HG02938 (cell line): Measurements from ENCODE around the gene EEF1AKMT3.

ENCODE experiments used
- ATAC-seq: cut with Tn5 transposase; IDR thresholded peaks from one replicate; pipeline ENCODE4 v1.9.1; 2021; ENCODE audit warnings: mild to moderate bottlenecking, moderate library complexity; ENCODE audit not compliant: unreplicated experiment

Gene EEF1AKMT3

GRCh38 chr12:57735198-57735855 is 37.1 kb upstream of the EEF1AKMT3 start:
- ATAC-seq, result no peak

GRCh38 chr12:57735952-57736740 is 36.3 kb upstream of the EEF1AKMT3 start:
- ATAC-seq, result no peak

DNA sequence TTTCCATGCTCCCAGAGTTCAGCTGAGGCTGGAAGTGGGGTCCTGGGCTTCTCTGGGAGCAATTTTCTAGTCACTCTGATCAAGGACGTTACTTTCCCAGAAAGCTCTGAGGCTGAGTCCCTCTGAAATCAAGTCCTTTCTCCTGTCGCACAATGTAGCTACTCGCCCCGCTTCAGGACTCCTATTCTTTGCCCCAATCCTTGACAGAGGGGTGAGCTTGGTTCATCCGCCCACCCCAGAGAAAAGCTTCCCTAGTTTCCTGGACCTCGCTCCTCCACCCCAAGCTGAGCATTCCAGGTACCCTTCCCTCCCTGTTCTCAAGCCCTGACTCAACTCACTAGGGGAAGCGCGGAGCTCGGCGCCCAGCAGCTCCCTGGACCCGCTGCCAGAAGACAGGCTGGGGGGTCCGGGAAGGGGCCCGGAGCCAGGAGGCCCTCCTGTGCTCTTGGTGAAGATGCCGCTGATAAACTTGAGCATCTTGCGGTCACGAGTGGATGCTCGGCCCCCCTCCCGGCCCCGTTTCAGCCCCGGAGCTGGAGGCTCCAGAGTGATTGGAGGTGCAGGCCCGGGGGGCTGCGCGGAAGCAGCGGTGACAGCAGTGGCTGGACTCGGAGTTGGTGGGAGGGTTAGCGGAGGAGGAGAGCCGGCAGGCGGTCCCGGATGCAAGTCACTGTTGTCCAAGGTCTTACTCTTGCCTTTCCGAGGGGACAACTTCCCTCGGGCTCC is 35.5 kb upstream of the EEF1AKMT3 start:
- ATAC-seq, result no peak

DNA sequence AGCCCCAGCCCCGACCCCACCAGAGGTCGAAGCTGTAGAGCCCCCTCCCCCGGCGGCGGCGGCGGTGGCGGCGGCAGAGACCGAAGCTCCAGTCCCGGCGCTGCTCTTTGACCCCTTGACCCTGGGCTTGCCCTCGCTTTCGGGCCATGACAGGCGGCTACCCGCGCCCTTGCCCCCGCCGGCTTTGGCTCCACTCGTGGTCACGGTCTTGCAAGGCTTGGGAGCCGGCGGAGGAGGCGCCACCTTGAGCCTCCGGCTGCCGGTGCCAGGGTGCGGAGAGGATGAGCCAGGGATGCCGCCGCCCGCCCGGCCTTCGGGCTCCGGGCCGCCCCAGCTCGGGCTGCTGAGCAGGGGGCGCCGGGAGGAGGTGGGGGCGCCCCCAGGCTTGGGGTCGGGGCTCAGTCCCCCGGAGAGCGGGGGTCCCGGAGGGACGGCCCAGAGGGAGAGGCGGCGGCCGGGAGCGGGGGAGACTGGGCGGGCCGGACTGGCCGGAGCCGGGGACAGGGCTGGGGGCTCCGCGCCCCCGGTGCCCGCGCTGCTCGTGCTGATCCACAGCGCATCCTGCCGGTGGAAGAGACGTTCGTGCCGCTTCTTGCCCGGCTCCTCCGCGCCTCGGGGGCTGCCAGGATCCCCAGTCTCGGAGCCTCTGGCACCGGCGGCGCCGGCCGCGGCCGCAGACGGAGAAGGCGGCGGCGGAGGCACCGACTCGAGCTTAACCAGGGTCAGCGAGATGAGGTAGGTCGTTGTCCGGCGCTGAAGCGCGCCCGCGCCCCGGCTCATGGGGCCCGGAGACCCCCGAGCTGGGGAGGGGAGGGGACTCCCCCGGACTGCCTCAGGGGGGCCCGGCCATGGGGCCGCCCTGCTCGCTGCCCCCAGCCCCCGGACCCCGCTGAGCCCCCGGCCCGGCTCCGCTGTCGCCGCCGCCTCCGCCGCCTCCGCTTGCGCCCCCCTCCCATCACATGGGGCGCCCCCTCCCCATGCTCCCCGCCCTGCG is 34.6 kb upstream of the EEF1AKMT3 start:
- ATAC-seq, result no peak

- ATAC-seq, result no peak
Observed at GRCh38 chr12:57738661-57739237, 33.7 kb upstream of the EEF1AKMT3 start, which contains the start of gene AGAP2. Gene AGAP2, minus strand, starts transcription at chr12:57738742. Its CDS starts 496 bp downstream, at chr12:57738246.

DNA sequence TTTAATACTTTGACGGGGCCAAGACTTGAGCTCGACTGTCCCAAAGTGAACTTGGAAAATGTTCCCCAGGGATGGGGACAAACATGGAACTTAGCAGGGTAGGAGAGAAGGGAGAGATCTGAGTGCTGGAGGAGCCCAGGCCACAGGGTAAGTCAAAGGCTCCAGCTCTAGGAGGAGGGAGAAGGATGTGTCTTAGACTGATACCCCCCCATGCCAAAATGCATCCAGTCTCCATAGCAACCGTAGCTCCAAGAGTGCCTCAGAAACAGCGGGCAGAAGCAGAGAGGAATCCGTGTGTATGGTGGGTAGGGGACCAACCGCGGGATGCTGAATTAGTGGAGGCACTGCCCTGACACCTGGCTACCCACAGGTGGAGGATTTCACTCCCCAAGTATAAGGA is 33.0 kb upstream of the EEF1AKMT3 start:
- ATAC-seq, result no peak

DNA sequence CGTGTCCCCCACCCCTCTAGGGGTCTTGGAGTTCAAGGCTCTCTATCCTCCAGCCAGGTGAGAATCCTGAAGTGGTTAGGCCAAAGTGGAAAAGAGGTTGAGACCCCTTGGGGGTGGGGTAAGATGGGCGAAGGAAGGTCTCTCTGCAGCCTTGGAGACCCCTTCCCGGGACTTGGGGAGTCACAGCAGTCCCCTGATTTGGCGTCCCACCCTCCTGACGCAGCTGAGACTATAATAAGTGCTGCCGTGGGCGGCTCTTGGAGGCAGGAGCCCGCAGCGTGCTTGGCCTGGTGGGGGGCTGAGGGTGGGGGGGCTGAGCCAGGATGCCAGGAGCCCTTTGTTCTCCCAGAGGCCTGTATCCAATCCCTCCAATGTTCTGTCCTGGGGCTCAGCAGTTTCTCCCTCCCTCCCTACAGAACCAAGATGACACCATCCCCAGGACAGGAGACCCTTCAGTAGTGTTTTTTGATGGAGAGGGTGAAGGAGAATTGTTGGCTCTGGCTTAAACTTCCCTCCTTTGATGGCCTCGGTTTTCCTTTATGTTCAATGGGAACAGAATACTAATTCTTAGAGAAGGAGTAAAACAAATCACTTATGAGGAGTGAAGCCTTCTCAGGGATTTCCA is 32.4 kb upstream of the EEF1AKMT3 start:
- no peak for ATAC-seq

DNA sequence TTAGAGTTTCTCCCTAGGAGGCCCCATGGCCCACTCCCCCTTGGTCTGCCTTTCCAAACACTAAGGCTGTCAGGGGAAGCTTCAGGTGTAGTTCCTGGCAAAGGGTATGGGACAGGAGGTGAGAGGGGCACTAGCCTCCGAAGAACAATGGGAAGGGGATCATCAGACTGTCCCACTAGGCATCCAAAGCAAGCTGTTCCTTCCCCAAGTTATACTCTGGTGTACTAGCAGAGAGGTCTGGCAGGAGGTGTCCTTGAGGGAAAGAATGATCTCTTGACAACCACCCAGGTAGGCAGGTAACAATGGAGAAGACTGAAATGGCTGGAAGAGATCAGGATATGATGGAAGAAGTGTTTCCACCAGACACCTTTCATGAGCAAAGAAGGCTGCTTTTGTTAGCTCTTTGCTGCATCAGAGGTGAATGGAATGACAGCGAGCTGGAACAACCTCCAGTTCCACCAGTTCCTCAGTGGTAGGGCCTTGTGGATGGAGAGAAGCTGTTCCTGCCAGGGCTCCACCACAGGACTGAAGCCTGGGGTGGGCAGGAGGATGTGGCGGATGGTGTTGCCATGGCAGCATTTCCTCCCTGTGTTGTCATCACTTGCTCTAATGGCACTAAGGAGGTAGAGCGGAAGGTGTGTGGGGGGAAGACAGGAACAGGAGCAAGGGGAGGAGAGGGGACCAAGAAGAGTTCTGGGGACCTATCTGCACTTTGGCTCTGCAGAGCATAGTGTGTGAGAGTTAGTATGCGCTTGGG is 31.6 kb upstream of the EEF1AKMT3 start:
- ATAC-seq, result peak; percentile 44

DNA sequence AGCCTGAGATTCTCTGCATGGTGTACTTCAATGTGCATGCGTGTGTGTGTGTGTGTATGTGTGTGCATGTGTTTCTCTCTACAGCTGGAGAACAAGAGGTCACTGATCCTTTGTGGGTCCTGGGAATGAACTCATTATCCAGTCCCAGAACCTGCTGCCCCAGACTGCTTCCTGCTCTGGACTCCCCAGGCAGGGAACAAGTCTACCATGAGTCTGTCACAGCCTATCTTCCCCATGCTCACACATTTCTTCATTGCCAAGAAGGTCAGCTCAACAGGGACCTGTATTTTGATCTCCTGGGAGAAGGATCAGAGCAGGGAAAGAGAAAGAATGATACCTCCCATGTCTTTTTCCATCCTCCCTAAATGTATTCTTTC is 31.0 kb upstream of the EEF1AKMT3 start:
- ATAC-seq, result no peak

- peak; percentile 44 for ATAC-seq
Observed at GRCh38 chr12:57741844-57742738, 30.3 kb upstream of the EEF1AKMT3 start.

- no peak for ATAC-seq
Observed at GRCh38 chr12:57743769-57744168, 28.6 kb upstream of the EEF1AKMT3 start.

GRCh38 chr12:57744194-57744776 is 28.1 kb upstream of the EEF1AKMT3 start:
- ATAC-seq, result peak; percentile 42

DNA sequence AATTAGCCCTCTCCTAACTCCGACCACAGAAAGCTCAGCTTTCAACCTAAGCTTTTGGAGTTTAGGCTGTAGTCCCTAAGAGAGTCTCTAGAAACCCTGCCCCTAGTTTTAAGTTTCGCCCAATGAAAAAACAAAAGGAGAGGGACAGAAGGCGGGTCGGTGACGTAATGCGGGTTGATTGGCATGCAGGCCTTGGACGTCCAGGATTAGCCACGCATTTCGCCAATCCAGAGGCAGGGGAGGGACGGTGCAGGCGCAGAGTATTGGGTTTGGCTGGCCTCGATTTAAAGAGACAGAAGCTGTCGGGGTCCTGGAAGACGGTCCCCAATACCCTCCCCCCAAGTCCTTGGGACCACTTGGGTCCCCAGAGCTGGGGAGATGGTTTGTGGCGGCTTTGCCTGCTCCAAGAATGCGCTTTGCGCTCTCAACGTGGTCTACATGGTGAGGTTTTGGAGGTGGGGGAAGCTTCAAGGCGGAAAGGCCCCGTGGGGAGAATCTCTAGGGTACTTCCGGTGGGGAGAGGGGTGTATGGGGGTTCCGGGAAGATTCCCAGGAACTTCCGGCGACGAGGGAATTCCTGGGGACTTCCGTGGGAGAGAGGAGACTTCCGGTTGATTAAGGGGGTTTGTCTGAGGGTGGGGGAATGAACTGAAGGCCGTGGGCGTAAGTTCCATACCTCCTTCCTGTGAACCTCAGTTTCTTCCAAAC is 27.5 kb upstream of the EEF1AKMT3 start, which contains the start of gene TSPAN31:
Gene TSPAN31, plus strand, starts transcription at position 263 of the 708 bp plus-strand sequence. Its CDS starts 116 bp downstream, at position 379.
- peak; percentile 73 for ATAC-seq

- ATAC-seq, result no peak
Observed at GRCh38 chr12:57745485-57745881, 26.9 kb upstream of the EEF1AKMT3 start.

DNA sequence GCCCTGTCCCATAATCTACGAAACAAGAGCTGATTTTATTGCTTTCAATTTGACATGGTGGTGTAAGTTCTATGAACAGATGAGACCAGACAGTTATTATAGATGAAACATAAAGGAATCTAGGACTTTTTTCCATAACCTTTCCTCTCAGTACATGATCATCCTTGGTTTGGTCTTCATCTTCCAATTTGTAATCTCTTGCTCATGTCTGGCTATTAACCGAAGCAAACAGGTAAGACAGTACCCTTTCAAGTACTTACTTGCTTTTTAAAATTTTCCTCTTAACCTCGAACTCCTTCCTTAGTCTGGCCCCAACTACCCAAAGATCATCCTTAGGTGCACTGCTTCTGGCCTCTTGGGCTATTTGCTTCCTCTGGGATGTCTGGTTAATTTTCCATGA is 26.4 kb upstream of the EEF1AKMT3 start:
- ATAC-seq, result no peak

DNA sequence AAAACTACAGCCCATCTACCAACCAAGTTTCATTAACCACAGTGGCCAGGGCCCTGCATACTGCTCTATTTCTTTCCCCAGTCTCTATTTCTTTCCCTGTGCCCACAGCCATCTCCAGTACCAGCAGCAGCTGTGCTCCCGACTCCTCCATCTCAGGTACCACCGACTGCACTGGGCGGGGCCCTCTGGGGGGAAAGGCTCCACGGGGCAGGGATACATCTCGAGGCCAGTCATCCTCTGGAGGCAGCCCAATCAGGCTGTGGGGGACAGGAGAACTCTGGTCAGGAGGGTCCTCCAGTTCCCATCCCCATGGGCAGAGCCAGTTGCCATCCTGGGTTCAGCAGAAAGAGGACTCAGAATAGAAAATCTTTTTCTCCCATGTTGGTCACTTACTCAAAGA is 23.4 kb upstream of the EEF1AKMT3 start:
- ATAC-seq, result no peak
